ENCODE measurements around the gene LCE7A.

- TF ChIP-seq CTCF (IDR thresholded peaks at IDR 0.05) = no peak
- TF ChIP-seq EP300 (IDR thresholded peaks at IDR 0.05) = no peak
- TF ChIP-seq POLR2A (IDR thresholded peaks at IDR 0.05) = no peak
- TF ChIP-seq POLR2AphosphoS5 (IDR thresholded peaks at IDR 0.05) = no peak
Measured at GRCh38 chr1:152860129-152860528, 333 bp downstream of the LCE7A start.
